H54 (cell line): ENCODE measurements around the gene RNF8.

Experiments used
- DNase-seq: peaks from one replicate; pipeline ENCODE4 v3.0.0; 2011; ENCODE audit warnings: low spot score, mixed read lengths; ENCODE audit not compliant: insufficient read length
- FAIRE-seq: peaks from 3 replicates; lab custom pipeline; 2011; peaks lifted over from hg19 to GRCh38; lab: Jason Lieb, UNC
- POLR2A ChIP-seq: IDR thresholded peaks from 2 replicates; pipeline ENCODE4 v1.6.1; 2011; ENCODE audit warnings: low read depth, mild to moderate bottlenecking, low read length

The RNF8 gene

DNA sequence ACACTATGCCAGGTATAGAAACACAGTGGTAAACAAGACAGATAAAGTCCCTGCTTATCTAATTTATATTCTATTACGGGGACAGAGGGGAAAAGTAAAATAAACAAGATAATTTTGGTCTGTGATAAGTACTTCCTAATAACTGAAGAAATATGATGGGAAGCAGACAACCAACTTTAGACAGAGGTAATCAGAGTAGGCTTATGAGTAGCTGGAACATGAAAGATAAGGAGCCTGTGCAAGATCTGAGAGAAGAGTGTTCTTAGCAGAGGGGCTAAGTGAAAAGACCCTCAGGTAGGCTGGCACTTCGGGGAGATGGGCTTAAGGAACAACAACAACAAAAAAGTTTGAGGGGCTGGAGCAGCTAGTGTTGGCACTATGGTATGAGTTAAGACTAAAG, 4.1 kb downstream of the RNF8 start:
- DNase-seq = no peak
- FAIRE-seq = no peak
- TF ChIP-seq POLR2A = no peak

DNA sequence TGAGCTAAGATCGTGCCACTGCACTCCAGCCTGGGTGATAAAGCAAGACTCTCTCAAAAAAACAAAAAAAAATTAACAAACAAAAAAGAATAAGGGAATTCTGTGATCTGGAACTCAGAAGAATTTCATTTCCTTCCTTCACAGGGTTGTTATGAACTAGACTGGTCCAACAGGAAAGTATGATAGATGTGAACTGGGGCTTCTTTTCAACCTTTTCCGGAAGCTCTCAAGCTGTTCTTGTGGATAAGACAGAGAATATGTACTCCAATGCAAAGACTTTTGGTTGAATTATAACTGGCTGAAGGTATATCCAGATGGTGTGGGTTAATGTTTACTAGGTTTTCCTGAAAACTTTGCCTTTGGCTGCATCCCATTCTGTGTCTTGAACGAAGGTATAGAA, 5.3 kb downstream of the RNF8 start:
- DNase-seq (no peak), FAIRE-seq (no peak)
- TF ChIP-seq POLR2A = no peak

DNA sequence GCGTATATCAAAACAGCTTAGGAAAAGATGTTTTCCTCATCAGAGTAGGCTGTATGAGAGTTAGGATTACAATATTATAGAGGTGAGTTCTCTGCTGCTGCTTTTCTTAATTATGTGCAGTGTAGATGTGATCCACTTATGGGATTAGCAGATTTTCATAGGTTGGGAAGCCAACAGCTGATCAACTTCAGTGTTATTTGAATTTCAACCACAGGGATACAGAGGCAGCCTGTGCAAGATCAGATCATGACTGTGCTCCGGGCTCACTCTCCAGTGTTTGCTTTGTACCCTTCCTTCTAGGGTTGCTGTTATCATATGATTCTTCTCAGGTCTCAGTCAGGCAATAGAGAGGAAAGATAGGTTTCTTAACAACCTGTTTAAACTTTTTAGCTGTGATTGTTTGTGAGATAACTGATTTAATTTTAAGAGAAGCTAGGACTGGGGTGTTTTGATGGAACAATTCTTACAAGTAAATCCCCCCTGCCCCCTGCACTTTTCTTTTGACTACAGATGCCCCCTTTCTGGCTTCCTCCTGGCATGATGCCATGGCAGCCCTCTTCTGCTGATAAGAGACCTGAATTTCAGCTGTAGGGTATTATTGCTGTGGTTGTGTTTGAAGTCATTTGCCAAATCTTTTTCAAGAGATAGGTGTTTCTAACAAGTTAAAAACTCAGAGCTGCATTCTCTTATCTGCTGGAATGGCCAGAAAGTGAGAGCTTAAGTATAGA, 8.5 kb downstream of the RNF8 start:
- DNase-seq = no peak
- no peak for FAIRE-seq
- no peak for TF ChIP-seq POLR2A

DNA sequence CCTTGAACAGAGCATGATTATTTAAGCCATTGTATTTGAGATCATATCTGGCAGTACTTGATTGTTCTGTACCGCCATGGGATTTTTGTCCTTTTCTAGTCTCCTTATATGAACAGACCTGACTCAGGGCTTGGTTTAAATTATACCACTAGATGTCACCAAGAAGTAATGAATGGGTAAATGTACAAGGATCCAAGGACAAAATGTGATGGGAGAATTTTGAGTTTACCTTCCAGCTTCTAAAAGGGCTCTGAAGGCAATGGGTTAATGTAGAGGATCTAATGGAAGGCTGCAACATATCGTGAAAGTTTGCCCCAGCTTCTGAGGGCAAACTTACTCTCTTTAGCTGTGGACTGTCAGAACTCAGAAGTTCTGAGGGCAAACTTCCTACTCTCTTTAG, 12.0 kb downstream of the RNF8 start:
- FAIRE-seq (no peak), DNase-seq (no peak)
- no peak for TF ChIP-seq POLR2A

DNA sequence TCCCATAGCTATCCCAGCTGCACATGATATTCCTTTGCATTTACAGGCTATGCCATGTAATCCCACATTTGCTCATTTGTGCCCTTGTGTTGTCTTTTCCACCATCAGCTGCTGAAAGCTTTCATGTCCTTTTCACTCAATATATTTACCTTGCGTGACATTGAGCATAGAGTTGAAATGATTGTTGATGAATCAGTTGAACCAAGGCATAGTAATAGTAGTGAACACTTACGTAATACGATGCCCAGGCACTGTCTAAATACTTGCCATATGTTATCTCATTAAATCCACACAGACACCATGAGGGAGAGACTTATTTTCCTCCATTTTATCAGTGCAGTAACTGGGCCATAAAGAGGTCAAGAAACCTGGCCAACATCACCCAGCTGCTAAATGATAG, 13.1 kb downstream of the RNF8 start:
- FAIRE-seq = no peak
- DNase-seq = no peak

DNA sequence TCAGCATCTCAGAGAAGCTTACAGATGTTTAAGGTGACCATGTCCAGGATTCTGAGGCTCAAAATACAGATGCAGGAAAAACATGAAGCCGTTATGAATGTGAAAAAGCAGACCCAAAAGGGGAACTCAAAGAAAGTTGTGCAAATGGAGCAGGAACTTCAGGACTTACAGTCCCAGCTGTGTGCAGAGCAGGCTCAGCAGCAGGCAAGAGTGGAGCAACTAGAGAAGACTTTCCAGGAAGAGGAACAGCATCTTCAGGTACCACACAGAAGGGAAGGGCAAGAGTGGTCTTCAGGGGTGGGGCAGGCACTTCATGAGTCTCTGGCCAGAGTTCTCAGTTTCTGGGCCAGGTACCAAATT, 15.2 kb downstream of the RNF8 start:
- no peak for FAIRE-seq
- TF ChIP-seq POLR2A = no peak

More for the DNA sequence above, 13.1 kb downstream of the RNF8 start:
- TF ChIP-seq POLR2A = no peak

DNA sequence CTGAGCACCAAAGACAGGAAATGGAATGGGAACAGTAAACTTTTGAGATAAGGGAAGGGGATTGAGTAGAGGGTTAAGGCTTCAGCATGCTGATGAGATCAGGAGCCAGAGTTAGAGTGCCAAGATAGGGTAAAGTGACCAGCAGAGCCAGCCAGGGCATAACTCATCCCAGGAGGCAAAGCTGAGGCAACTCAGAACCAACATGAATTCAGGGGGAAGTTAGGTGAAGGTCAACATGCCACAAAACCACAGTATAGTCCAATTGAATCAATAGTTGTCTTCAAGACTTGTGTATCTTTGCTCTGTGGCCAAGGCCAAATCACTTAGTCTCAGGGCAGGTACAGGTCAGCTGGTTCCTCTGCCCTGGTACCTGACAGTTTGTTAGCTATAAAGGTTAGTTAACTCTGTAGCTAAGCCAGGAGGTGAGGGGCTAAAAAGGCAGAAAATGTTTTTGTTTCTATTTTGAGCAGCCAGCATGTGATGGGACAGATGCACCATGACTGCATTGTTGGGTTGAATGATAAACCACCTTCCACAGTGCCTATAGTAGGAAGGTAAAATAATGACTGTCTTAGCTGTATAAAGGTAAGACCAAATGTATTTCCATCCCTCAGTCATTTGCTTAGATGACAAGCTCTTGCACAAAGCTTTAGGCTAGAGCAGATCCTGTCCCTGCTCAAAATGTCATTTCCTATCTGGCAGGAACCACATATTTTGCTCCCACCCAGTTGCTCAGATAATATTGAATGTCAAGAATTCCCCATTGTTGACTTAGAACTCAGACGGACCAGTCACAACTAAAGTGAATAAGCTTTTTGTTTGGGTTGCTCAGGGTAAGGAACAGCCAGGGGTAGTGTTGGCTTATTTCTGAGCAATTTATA, 15.8 kb downstream of the RNF8 start:
- DNase-seq (no peak), FAIRE-seq (no peak)
- no peak for TF ChIP-seq POLR2A

More for the DNA sequence above, 15.2 kb downstream of the RNF8 start:
- no peak for DNase-seq

DNA sequence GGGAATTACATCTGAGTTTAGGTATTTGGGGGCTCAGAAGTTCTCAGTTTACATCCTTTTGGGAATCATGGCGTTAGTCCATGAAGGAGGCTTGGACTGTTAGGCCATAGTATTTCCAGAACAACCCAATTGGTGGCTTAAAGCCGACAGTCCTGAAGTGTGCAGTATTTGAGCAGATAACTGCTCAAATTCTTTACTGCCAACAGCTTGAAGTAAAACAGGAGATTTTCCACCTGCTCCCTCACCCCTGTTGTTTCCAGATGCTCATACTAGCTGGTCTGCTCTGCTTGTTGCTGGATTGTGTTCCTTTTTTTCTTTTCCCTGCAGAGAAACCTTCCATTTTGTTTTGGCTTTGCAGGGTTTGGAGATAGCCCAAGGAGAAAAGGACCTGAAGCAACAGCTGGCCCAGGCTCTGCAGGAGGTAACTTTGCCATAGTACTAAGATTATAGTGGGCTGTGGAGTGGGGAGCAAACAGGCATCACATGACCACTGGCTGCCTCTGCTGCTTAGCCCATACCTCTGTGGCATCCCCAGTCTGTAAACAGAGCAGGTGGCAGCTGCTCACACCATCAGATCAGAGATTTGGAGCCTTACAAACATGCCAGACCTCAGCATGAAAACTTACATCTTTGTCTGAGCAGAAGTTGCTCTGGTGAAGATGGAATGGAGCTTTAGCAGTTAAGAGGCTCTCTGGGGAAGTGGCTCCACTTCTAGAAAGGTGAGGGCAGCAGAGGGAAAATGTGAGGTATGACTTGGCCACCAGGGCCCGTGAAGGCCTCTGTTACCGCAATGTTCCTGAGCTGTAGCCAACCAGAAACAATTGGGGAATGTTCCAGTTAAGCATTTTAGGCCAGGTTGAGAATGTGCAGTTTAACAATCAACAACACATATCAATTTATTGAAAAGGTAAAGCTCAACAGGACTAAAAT, 17.6 kb downstream of the RNF8 start:
- FAIRE-seq (no peak), DNase-seq (no peak)
- TF ChIP-seq POLR2A = no peak

DNA sequence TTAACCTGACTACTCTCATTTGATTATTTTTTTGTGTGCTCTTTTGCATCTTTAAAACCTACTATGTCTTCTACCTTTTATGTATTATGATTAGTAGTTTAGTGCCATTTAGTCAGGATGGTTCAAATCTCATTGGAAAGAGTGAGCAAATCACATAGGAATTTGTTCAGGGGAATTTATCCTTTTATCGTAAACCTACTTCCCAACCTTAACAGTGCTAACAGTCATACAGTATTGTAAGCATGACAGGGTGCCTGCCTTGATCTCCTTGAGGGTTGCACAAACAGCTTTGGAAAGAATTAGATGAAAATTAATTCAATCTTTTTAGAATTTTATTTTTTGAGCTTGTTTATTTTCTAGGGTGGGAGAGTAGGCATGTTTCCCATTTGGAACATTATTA, 18.3 kb downstream of the RNF8 start:
- DNase-seq (no peak), FAIRE-seq (no peak)
- no peak for TF ChIP-seq POLR2A

DNA sequence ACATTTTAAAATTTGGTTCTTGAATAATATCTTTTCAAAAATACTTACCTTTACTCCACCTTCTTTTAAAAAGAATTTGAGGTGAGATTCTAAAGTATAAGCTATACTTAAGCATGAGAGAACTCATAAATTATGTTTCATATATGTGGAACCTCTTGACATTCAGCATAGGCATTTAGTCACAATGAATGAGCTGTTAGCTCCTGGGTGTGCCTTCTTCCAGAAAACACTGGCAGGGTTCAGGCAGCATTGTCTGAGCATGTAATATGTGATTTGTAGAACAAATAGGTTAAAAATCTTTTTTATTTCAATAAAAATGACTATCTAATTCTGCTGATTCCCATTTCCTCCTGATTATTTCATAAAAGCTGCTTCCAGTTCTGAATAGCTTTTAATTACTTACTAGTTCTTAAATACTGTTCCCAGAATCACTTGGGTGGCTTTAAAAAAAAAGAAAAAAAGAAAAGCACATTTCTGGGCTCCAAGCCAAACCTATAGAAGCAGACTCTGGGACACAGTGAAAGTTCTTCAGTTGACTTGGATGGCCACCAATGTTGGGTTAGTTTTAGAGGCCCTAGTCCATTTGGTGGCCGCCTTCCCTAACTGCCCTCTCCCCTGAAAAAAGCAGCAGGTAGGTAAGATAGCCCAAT, 20.2 kb downstream of the RNF8 start:
- DNase-seq (no peak), FAIRE-seq (no peak)
- no peak for TF ChIP-seq POLR2A

DNA sequence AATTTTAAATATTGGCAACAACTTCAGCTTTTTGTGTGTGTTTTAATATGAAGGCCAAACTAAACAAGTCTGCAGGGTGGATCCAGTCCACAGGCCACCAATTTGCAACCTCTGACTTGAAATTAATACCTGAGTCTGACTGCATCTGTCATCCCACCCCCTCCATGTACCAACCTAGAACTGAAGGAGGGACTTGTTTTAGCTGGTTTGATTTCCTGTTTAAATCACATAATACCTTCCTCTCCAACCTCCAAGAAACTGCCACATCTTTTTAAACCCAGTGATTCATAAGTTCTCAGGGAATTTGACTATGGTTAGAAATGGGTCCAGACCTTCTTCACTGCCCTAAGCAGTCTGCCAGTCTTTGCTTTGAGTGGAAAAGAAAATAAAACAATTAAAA, 21.6 kb downstream of the RNF8 start:
- no peak for FAIRE-seq
- TF ChIP-seq POLR2A = no peak
- no peak for DNase-seq

DNA sequence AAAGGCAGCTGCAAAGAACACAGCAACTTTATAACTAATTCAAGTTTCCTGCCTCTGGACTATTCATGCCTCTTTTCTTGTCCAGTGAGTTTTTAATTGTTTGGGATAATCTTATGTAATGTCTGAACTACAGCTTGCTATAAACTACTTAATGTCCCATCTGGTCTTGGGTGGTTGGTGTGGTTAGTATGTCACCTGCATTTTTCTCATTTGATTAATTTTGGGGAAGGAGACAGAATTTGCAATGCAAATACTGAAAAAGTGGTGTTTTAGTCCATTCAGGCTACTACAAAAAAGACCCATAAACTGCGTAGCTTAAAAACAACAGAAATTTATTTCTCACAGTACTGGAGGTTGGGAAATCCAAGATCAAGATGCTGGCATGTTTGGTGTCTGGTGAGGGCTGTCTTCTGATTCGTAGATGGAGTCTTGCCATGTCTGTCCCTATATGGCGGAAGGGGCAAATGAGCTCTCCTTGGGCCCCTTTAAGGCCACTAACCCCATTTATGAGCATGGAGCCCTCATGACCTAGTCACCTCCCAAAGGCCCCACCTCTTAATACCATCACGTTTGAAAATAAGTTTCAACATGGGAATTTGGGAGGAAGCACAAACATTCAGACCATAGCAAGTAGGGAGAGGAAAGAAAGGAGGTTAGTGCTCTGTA, 22.4 kb downstream of the RNF8 start:
- TF ChIP-seq POLR2A = no peak
- FAIRE-seq (no peak), DNase-seq (no peak)

DNA sequence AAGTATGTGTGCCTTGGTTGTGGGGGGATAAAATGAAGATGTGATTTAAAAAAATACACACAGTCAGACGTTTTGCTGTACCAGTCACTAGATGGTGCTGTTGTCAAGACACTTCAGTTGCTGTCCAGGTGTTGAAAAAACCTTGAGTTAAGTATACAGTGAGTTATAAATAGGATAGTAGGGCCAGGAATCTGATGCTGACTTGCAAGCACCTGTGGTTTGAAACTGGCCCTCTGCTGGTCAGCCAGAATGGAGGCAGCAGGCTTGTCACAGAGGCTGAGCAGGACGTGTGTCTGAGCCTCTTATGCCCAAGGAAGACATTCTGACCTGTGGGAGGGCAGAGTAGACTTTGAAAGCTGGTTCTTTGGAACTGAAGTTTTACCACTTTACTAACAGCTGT, 27.8 kb downstream of the RNF8 start:
- no peak for TF ChIP-seq POLR2A
- DNase-seq = peak; percentile 19

More for the DNA sequence above, 27.8 kb downstream of the RNF8 start:
- no peak for FAIRE-seq
